SK-N-MC (cell line): ENCODE measurements around the gene TRIP10.

Experiments used
- EZH2 ChIP-seq: fragments of 200-600 bp; sonication (generic); IDR thresholded peaks from one replicate; pipeline ENCODE4 v1.6.1; 2017; ENCODE audit warnings: antibody characterized with exemption
- FOXP2 ChIP-seq: optimal IDR thresholded peaks from 2 replicates; pipeline ENCODE3; 2011; ENCODE audit warnings: mild to moderate bottlenecking, moderate library complexity; ENCODE audit not compliant: insufficient read depth; ENCODE audit errors: extremely low read length, control extremely low read depth
- POLR2AphosphoS5 ChIP-seq: IDR thresholded peaks from 2 replicates; pipeline ENCODE4 v1.6.1; 2012; ENCODE audit warnings: mild to moderate bottlenecking, low read depth, low read length, borderline replicate concordance

DNA sequence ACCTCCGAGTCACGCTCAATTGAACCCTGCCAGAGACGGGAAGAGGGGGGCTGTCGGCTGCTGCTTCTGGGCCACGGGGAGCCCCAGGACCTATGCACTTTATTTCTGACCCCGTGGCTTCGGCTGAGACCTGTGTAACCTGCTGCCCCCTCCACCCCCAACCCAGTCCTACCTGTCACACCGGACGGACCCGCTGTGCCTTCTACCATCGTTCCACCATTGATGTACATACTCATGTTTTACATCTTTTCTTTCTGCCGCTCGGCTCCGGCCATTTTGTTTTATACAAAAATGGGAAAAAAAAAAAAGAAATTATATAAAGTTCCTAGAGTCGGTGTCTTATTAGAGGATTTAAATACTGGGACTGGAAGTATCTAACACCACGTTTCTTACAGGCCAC, 11.7 kb downstream of the TRIP10 start:
- TF ChIP-seq POLR2AphosphoS5 = no peak
- TF ChIP-seq EZH2 = no peak
- TF ChIP-seq FOXP2 = no peak
